IMR-90 (cell line): ENCODE data around the gene RFC2.

Experiments used
- BHLHE40 ChIP-seq: fragments of 150-350 bp; IDR thresholded peaks from 2 replicates; pipeline ENCODE4 v1.6.1; 2016; ENCODE audit warnings: mild to moderate bottlenecking, low read depth, low read length
- CEBPB ChIP-seq: IDR thresholded peaks from 2 replicates; pipeline ENCODE4 v1.6.1; 2012; ENCODE audit warnings: low read depth, low read length, improper control_type of control experiment
- CTCF ChIP-seq: conservative IDR thresholded peaks from 2 replicates; pipeline ENCODE4 v1.5.1; 2012; ENCODE audit warnings: mild to moderate bottlenecking, low read depth, low read length, improper control_type of control experiment
- ELK1 ChIP-seq: fragments of 150-350 bp; IDR thresholded peaks from 2 replicates; pipeline ENCODE4 v1.6.1; 2016; ENCODE audit warnings: low read depth, mild to moderate bottlenecking, low read length, moderate library complexity, borderline replicate concordance
- MXI1 ChIP-seq: IDR thresholded peaks from 2 replicates; pipeline ENCODE4 v1.6.1; 2012; ENCODE audit warnings: low read depth, mild to moderate bottlenecking, low read length, moderate library complexity, borderline replicate concordance
- POLR2A ChIP-seq: IDR thresholded peaks from 2 replicates; pipeline ENCODE4 v1.6.1; 2012; ENCODE audit warnings: mild to moderate bottlenecking, low read depth, low read length
- RAD21 ChIP-seq: IDR thresholded peaks from 2 replicates; pipeline ENCODE4 v1.6.1; 2012; ENCODE audit warnings: low read length, improper control_type of control experiment
- SMC3 ChIP-seq: fragments of 150-350 bp; IDR thresholded peaks from 2 replicates; pipeline ENCODE4 v1.6.1; 2016; ENCODE audit warnings: low read depth, mild to moderate bottlenecking, antibody characterized with exemption, low read length, moderate library complexity

GRCh38 chr7:74289659-74290552 is 35.7 kb upstream of the RFC2 start:
- TF ChIP-seq POLR2A, result no peak
- TF ChIP-seq MXI1, result no peak
- no peak for TF ChIP-seq CTCF
- TF ChIP-seq RAD21, result peak; percentile 3; the same call in 1 of the 2 replicates
- TF ChIP-seq BHLHE40, result no peak
- no peak for TF ChIP-seq CEBPB
- TF ChIP-seq SMC3, result no peak
- TF ChIP-seq ELK1, result no peak
